ENCODE measurements around the gene POLDIP2.

DNA sequence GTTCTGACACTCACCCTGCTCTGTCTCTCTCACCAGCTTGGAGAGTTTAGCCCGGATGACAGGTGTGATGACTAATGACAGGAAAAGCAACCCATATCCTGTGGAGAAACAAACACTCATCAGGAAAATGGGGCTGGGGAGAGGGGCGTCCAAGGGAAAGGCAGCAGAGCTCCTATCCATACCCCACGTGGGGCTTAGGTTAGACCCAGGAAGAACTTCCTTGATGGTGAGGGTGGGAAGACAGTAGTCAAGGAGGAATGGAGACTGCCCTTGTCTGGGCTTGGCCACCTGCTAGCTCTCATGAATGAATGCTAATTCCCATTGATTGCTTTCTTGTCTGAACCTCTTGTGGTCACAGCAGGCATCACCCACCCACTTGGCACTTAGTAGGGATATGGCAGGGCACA lies 44.9 kb upstream of the POLDIP2 start:
- TF ChIP-seq, protein P1, sequence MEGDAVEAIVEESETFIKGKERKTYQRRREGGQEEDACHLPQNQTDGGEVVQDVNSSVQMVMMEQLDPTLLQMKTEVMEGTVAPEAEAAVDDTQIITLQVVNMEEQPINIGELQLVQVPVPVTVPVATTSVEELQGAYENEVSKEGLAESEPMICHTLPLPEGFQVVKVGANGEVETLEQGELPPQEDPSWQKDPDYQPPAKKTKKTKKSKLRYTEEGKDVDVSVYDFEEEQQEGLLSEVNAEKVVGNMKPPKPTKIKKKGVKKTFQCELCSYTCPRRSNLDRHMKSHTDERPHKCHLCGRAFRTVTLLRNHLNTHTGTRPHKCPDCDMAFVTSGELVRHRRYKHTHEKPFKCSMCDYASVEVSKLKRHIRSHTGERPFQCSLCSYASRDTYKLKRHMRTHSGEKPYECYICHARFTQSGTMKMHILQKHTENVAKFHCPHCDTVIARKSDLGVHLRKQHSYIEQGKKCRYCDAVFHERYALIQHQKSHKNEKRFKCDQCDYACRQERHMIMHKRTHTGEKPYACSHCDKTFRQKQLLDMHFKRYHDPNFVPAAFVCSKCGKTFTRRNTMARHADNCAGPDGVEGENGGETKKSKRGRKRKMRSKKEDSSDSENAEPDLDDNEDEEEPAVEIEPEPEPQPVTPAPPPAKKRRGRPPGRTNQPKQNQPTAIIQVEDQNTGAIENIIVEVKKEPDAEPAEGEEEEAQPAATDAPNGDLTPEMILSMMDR (IDR thresholded peaks at IDR 0.05; ENCODE audit: extremely low read depth in 1 of 2, insufficient read depth in 1 of 2, low read depth in 1 of 2, low read length in 2 of 2), result no peak
- TF ChIP-seq POLR2AphosphoS5 (IDR thresholded peaks at IDR 0.05; ENCODE audit: insufficient read depth, low read depth, low read length) (no peak), POLR2A (IDR thresholded peaks at IDR 0.05; ENCODE audit: low read depth, low read length) (no peak), EZH2 (IDR thresholded peaks at IDR 0.05; ENCODE audit: borderline replicate concordance, low read depth, low read length, severe bottlenecking) (no peak), MYC (IDR thresholded peaks at IDR 0.05; ENCODE audit: low read depth, low read length) (no peak)
- TF ChIP-seq, protein P2, sequence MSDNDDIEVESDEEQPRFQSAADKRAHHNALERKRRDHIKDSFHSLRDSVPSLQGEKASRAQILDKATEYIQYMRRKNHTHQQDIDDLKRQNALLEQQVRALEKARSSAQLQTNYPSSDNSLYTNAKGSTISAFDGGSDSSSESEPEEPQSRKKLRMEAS (IDR thresholded peaks at IDR 0.05; ENCODE audit: insufficient read depth, insufficient read length), result no peak

Measured in endothelial cell of umbilical vein (primary cell).